M059J (cell line): ENCODE measurements around the gene TGIF1. TPM values are rescaled to one million over a fixed set of nuclear protein-coding genes. Genes with fewer than 3 reads are reported as not detected.

Experiments
- total RNA-seq: library from RNA; depleted of rRNA; stranded (reverse); fragments of >200 nt; shearing (Covaris generic); gene quantifications from 2 replicates; pipeline ENCODE4 v1.2.3, GENCODE V29; 2014; rRNA removed

The TGIF1 gene
- total RNA-seq, 1 experiment from 2014 or later = 113 TPM

Other genes starting within 250 kb of the TGIF1 start
- gene MYOM1, start 230.2 kb upstream of the TGIF1 start, total RNA-seq = 0.10 TPM in 1 of 2 replicates, not detected in the other
- 810 and 944 TPM in 2 replicates for gene MYL12A, start 202.4 kb upstream of the TGIF1 start, total RNA-seq
- gene MYL12B, start 188.0 kb upstream of the TGIF1 start, total RNA-seq = 528 and 607 TPM in 2 replicates